Measurements from ENCODE around the gene MYO18B. TPM values are rescaled to one million over a fixed set of nuclear protein-coding genes. Genes with fewer than 3 reads are reported as not detected.

Gene MYO18B
- polyA plus RNA-seq, 3 donors = not detected

DNA sequence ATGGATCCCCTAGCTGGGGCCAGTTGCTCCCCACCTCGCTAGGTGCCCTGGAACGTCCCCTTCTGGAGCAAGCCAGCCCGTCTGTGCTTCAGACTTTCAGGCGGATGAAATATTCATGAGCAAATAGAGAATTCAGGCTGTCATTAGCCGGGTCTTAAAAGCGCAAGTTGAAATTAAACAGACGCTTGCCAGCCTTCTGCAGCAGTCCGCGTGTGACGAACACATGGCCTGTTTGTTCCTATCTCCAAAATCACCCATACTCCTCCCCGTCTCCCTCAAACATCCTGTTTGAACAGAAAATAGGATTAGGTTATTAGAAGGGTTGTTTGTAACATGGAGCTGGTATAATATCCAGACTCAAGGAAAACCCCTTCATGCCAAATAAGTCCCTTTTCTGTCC, 38.7 kb downstream of the MYO18B start:
- intact Hi-C loops (cut with micrococcal nuclease) = no loop called here
- Histone ChIP-seq H3K79me2 (ENCODE audit: insufficient read depth, low read length) (no peaks in the 10 kb centered on the region), H2AFZ (ENCODE audit: insufficient read depth, low read depth, low read length, poor library complexity, severe bottlenecking) (no peak overlapping the region), H3K9ac (ENCODE audit: insufficient read depth, low read length, poor library complexity, severe bottlenecking) (no peak overlapping the region), H3K9me3 (replicated peaks in 1 of 2; ENCODE audit: control insufficient read depth in 1 of 2, insufficient read depth in 1 of 2, low read length in 2 of 2) (no peaks in the 10 kb centered on the region), H3K4me2 (replicated peaks; ENCODE audit: extremely low read depth, low read length, poor library complexity, severe bottlenecking) (no peak overlapping the region), H4K20me1 (ENCODE audit: insufficient read depth, low read length) (no peaks in the 10 kb centered on the region), H3K36me3 (replicated peaks in 1 of 2; ENCODE audit: control insufficient read depth in 1 of 2, insufficient read depth in 2 of 2, low read length in 2 of 2) (no peaks in the 10 kb centered on the region), H3K27me3 (ENCODE audit: control insufficient read depth in 2 of 2, insufficient read depth in 2 of 2, low read length in 2 of 2) (peaks cover 0 to 3% of the 10 kb centered on the region in 2 donors), H3K27ac (ENCODE audit: low read depth in 1 of 2, low read length in 2 of 2) (no peak overlapping the region), H3K4me1 (ENCODE audit: control insufficient read depth in 1 of 2, insufficient read depth in 2 of 2, low read length in 2 of 2) (no peaks in the 10 kb centered on the region), H3K4me3 (replicated peaks in 1 of 3; ENCODE audit: low read depth in 2 of 3, low read length in 3 of 3) (no peak overlapping the region)
- DNase-seq = no peak
- H3K27me3 Mint-ChIP-seq (ENCODE audit: low read depth in 3 of 3) = peaks cover 10 to 21% (median 16%) of the 10 kb centered on the region in 3 donors
- no peaks in the 10 kb centered on the region for H3K36me3 Mint-ChIP-seq
- TF ChIP-seq, protein P1, sequence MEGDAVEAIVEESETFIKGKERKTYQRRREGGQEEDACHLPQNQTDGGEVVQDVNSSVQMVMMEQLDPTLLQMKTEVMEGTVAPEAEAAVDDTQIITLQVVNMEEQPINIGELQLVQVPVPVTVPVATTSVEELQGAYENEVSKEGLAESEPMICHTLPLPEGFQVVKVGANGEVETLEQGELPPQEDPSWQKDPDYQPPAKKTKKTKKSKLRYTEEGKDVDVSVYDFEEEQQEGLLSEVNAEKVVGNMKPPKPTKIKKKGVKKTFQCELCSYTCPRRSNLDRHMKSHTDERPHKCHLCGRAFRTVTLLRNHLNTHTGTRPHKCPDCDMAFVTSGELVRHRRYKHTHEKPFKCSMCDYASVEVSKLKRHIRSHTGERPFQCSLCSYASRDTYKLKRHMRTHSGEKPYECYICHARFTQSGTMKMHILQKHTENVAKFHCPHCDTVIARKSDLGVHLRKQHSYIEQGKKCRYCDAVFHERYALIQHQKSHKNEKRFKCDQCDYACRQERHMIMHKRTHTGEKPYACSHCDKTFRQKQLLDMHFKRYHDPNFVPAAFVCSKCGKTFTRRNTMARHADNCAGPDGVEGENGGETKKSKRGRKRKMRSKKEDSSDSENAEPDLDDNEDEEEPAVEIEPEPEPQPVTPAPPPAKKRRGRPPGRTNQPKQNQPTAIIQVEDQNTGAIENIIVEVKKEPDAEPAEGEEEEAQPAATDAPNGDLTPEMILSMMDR (IDR thresholded peaks at IDR 0.05) = no peak
- no peaks in the 10 kb centered on the region for H3K9me3 Mint-ChIP-seq
- H3K4me1 Mint-ChIP-seq = no peaks in the 10 kb centered on the region
- 94% methylated on average over 3 of the region's 11 CpGs for WGBS (ENCODE audit: insufficient coverage)
- H3K27ac Mint-ChIP-seq = no peak overlapping the region
- H3K4me3 Mint-ChIP-seq = no peak overlapping the region

DNA sequence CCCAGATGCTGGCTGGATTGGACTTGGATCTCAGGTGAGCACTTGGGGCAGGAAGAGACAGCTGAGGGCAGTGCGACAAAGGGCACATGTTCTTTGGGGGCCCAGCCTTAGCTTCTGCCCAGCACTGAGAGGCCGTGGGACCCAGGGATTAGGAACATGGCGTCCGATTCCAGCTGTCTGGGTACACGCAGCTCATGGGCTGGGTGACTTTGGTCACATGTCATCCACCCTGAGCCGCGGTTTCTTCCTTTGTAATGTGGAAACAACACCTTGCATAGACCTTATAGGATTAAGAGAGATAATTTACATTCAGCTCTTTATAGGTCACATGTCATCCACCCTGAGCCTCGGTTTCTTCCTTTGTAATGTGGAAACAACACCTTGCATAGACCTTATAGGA, 39.8 kb downstream of the MYO18B start:
- Mint-ChIP-seq H3K36me3 (no peaks in the 10 kb centered on the region), H3K9me3 (no peaks in the 10 kb centered on the region), H3K4me3 (no peak overlapping the region), H3K4me1 (no peaks in the 10 kb centered on the region), H3K27me3 (ENCODE audit: low read depth in 3 of 3) (peaks cover 8 to 21% (median 17%) of the 10 kb centered on the region in 3 donors), H3K27ac (no peak overlapping the region)
- no peak for DNase-seq
- Histone ChIP-seq H3K9me3 (replicated peaks in 1 of 2; ENCODE audit: control insufficient read depth in 1 of 2, insufficient read depth in 1 of 2, low read length in 2 of 2) (no peaks in the 10 kb centered on the region), H3K36me3 (replicated peaks in 1 of 2; ENCODE audit: control insufficient read depth in 1 of 2, insufficient read depth in 2 of 2, low read length in 2 of 2) (no peaks in the 10 kb centered on the region), H3K4me3 (replicated peaks in 1 of 3; ENCODE audit: low read depth in 2 of 3, low read length in 3 of 3) (no peak overlapping the region), H2AFZ (ENCODE audit: insufficient read depth, low read depth, low read length, poor library complexity, severe bottlenecking) (no peak overlapping the region), H3K4me2 (replicated peaks; ENCODE audit: extremely low read depth, low read length, poor library complexity, severe bottlenecking) (no peak overlapping the region), H3K79me2 (ENCODE audit: insufficient read depth, low read length) (no peaks in the 10 kb centered on the region), H4K20me1 (ENCODE audit: insufficient read depth, low read length) (no peaks in the 10 kb centered on the region), H3K27ac (ENCODE audit: low read depth in 1 of 2, low read length in 2 of 2) (no peak overlapping the region), H3K4me1 (ENCODE audit: control insufficient read depth in 1 of 2, insufficient read depth in 2 of 2, low read length in 2 of 2) (no peaks in the 10 kb centered on the region), H3K9ac (ENCODE audit: insufficient read depth, low read length, poor library complexity, severe bottlenecking) (no peak overlapping the region), H3K27me3 (ENCODE audit: control insufficient read depth in 2 of 2, insufficient read depth in 2 of 2, low read length in 2 of 2) (peaks cover 0 to 3% of the 10 kb centered on the region in 2 donors)
- TF ChIP-seq, protein P1 (IDR thresholded peaks at IDR 0.05) = no peak
- intact Hi-C loops (cut with micrococcal nuclease) = no loop called here
- WGBS (ENCODE audit: insufficient coverage) = 90% methylated on average over 5 of the region's 8 CpGs
